COLO668 (cell line): ENCODE results near the gene PLCL1.

Experiments used
- DNase-seq: peaks from one replicate; lab custom pipeline; 2025; ENCODE audit not compliant: unreplicated experiment; lab: John Stamatoyannopoulos, UW

Gene PLCL1

GRCh38 chr2:197884252-197884651 lies 79.9 kb downstream of the PLCL1 start:
- DNase-seq: no peak

- no peak for DNase-seq
These were observed 80.7 kb downstream of the PLCL1 start for GRCh38 chr2:197885126-197885525.

- no peak for DNase-seq
These were observed 81.2 kb downstream of the PLCL1 start for GRCh38 chr2:197885587-197885986.

- DNase-seq: no peak
These were observed 83.9 kb downstream of the PLCL1 start for GRCh38 chr2:197888321-197888720.

GRCh38 chr2:197889041-197889440 lies 84.6 kb downstream of the PLCL1 start:
- DNase-seq: no peak

- DNase-seq: no peak
These were observed 85.8 kb downstream of the PLCL1 start for GRCh38 chr2:197890168-197890567.

GRCh38 chr2:197891897-197892442 lies 87.6 kb downstream of the PLCL1 start:
- DNase-seq: no peak

GRCh38 chr2:197893403-197894177 lies 89.2 kb downstream of the PLCL1 start:
- no peak for DNase-seq

GRCh38 chr2:197894751-197895274 lies 90.4 kb downstream of the PLCL1 start:
- no peak for DNase-seq

- DNase-seq: no peak
These were observed 93.7 kb downstream of the PLCL1 start for GRCh38 chr2:197897960-197898678.

GRCh38 chr2:197904446-197904845 lies 100.1 kb downstream of the PLCL1 start:
- no peak for DNase-seq

GRCh38 chr2:197908156-197908555 lies 103.8 kb downstream of the PLCL1 start:
- DNase-seq: no peak

- no peak for DNase-seq
These were observed 104.8 kb downstream of the PLCL1 start for GRCh38 chr2:197908990-197909776.

GRCh38 chr2:197911667-197912066 lies 107.3 kb downstream of the PLCL1 start:
- DNase-seq: no peak

- DNase-seq: no peak
These were observed 108.7 kb downstream of the PLCL1 start for GRCh38 chr2:197913084-197913483.

GRCh38 chr2:197914778-197915177 lies 110.4 kb downstream of the PLCL1 start:
- no peak for DNase-seq

- no peak for DNase-seq
These were observed 111.3 kb downstream of the PLCL1 start for GRCh38 chr2:197915548-197916265.

- DNase-seq: no peak
These were observed 115.1 kb downstream of the PLCL1 start for GRCh38 chr2:197919487-197919886.

GRCh38 chr2:197920088-197920487 lies 115.7 kb downstream of the PLCL1 start:
- no peak for DNase-seq

GRCh38 chr2:197920592-197921201 lies 116.3 kb downstream of the PLCL1 start:
- DNase-seq: no peak
